Lung (tissue), 12 donors: Measurements from ENCODE around the gene LHFPL3. TPM values are rescaled to one million over a fixed set of nuclear protein-coding genes. Genes with fewer than 3 reads are reported as not detected.

Source experiments
- ATAC-seq: fragments of 200-7000 bp; cut with Tn5 transposase; one replicate; pipeline ENCODE4 v1.9.1; 2020; ENCODE audit warnings: moderate number of reproducible peaks; ENCODE audit not compliant: insufficient read depth, low FRiP score
- DNase-seq, 3 donors: peaks; one replicate each; pipeline ENCODE4 v3.0.0-alpha.2; 2013 to 2017
- H3K27ac ChIP-seq, 2 donors: one replicate each; pipeline ENCODE4 v1.5.1; 2013; ENCODE audit warnings: mild to moderate bottlenecking in 2 of 2, moderate library complexity in 2 of 2, control low read depth in 1 of 2, inconsistent platforms in 1 of 2, low read depth in 1 of 2, low read length in 1 of 2
- H3K27me3 ChIP-seq, 3 donors: one replicate each; pipeline ENCODE4 v1.5.1; 2013; ENCODE audit warnings: low read length in 2 of 3; ENCODE audit not compliant: control insufficient read depth in 3 of 3, insufficient read depth in 3 of 3
- H3K36me3 ChIP-seq, 4 donors: one replicate each; pipeline ENCODE4 v1.5.1; 2013; ENCODE audit warnings: low read length in 4 of 4, mild to moderate bottlenecking in 1 of 4, moderate library complexity in 1 of 4; ENCODE audit not compliant: control insufficient read depth in 4 of 4, insufficient read depth in 4 of 4
- H3K4me1 ChIP-seq, 5 donors: one replicate each; pipeline ENCODE4 v1.5.1; 2013; ENCODE audit warnings: low read length in 5 of 5, mild to moderate bottlenecking in 2 of 5, moderate library complexity in 1 of 5; ENCODE audit not compliant: control insufficient read depth in 5 of 5, insufficient read depth in 5 of 5
- H3K4me3 ChIP-seq: one replicate; pipeline ENCODE4 v1.5.1; 2013; ENCODE audit warnings: mild to moderate bottlenecking, control low read depth, moderate library complexity
- H3K9ac ChIP-seq, 2 donors: one replicate each; pipeline ENCODE4 v1.5.1; 2013; ENCODE audit warnings: low read length in 2 of 2, control low read depth in 1 of 2; ENCODE audit not compliant: insufficient read depth in 1 of 2
- H3K9me3 ChIP-seq, 4 donors: one replicate each; pipeline ENCODE4 v1.5.1; 2013; ENCODE audit warnings: low read length in 3 of 4, mild to moderate bottlenecking in 1 of 4, moderate library complexity in 1 of 4; ENCODE audit not compliant: control insufficient read depth in 4 of 4, insufficient read depth in 3 of 4
- CTCF ChIP-seq: IDR thresholded peaks from 2 replicates; pipeline ENCODE4 v1.5.1; 2012; ENCODE audit warnings: mild to moderate bottlenecking; ENCODE audit errors: control extremely low read depth, extremely low read depth
- WGBS, 2 donors: extraction: QIAGEN DNeasy Blood & Tissue Kit; methylation state at CpG; one replicate each; pipeline ENCODE4 v1.1.7; 2013; 5-methylcytosine and 5-hydroxymethylcytosine counted together
- polyA plus RNA-seq, 2 donors: library from polyadenylated mRNA; stranded (reverse); fragments of 200-250 nt; gene quantifications; one replicate each; pipeline ENCODE4 v1.2.1, GENCODE V29; 2013
- total RNA-seq, 2 donors: library from RNA; depleted of rRNA in 1 of 2; stranded (reverse); fragments of >200 nt in 1 of 2; gene quantifications; one replicate each; pipeline ENCODE4 v1.2.1, GENCODE V29; 2014 to 2021
- donor health status: control.
- donor health status: control.
- donor health status: Bipolar disorder and iron deficiency.
- donor health status: healthy.
- donor health status: DM: yes; HTN: yes; CAD: no.

LHFPL3 gene
- total and polyA plus RNA-seq, 4 donors, result not detected

- ATAC-seq, result no peak
- Histone ChIP-seq H3K4me1 (peaks cover 0 to 3% (median 0%) of the 10 kb centered on the region in 5 donors), H3K4me3 (no peak overlapping the region), H3K9me3 (peaks cover 0 to 4% (median 0%) of the 10 kb centered on the region in 4 donors), H3K36me3 (no peaks in the 10 kb centered on the region), H3K27ac (peak overlapping the region in 1 of 2 donors; percentile 49), H3K9ac (no peak overlapping the region), H3K27me3 (no peaks in the 10 kb centered on the region)
- 49 to 76% methylated on average over 5 of the region's 5 CpGs for WGBS, 2 donors
- no peak for DNase-seq
- TF ChIP-seq CTCF, result no peak
Observed at GRCh38 chr7:104931181-104931781, 602.9 kb downstream of the LHFPL3 start.

- Histone ChIP-seq H3K9ac (no peak overlapping the region), H3K4me3 (no peak overlapping the region), H3K9me3 (peaks cover 0 to 4% (median 0%) of the 10 kb centered on the region in 4 donors), H3K36me3 (no peaks in the 10 kb centered on the region), H3K27me3 (no peaks in the 10 kb centered on the region), H3K4me1 (peaks cover 0 to 3% (median 0%) of the 10 kb centered on the region in 5 donors), H3K27ac (no peak overlapping the region)
- TF ChIP-seq CTCF, result no peak
- no peak for DNase-seq
- ATAC-seq, result no peak
- WGBS, 2 donors, result 97 to 99% methylated on average over 9 of the region's 9 CpGs
Observed at GRCh38 chr7:104933022-104933421, 604.6 kb downstream of the LHFPL3 start.

GRCh38 chr7:104933521-104933988 lies 605.2 kb downstream of the LHFPL3 start:
- Histone ChIP-seq H3K4me1 (peaks cover 0 to 3% (median 0%) of the 10 kb centered on the region in 5 donors), H3K36me3 (no peaks in the 10 kb centered on the region), H3K27ac (no peak overlapping the region), H3K9ac (no peak overlapping the region), H3K27me3 (no peaks in the 10 kb centered on the region), H3K4me3 (no peak overlapping the region), H3K9me3 (peaks cover 0 to 4% (median 0%) of the 10 kb centered on the region in 4 donors)
- TF ChIP-seq CTCF, result no peak
- DNase-seq (no peak), ATAC-seq (no peak)
- WGBS, 2 donors, result 53 to 64% methylated on average over 6 of the region's 6 CpGs
